Measurements from ENCODE around the gene DEFB121. TPM values are rescaled to one million over a fixed set of nuclear protein-coding genes. Genes with fewer than 3 reads are reported as not detected.

DEFB121 gene
- not detected in 2 replicates for total RNA-seq

- CTCF ChIA-PET = no interaction called here
- ATAC-seq (ENCODE audit: low read depth) = no peak
- intact Hi-C loops (cut with micrococcal nuclease) = no loop called here
- no peak within 1 kb of the TSS for H3K27ac Mint-ChIP-seq
- H3K4me3 Mint-ChIP-seq = no peak within 1 kb of the TSS
- H3K9me3 Mint-ChIP-seq = peaks cover 2% of the 10 kb centered on the region
- no peak for TF ChIP-seq CTCF (IDR thresholded peaks at IDR 0.05)
- H3K4me1 Mint-ChIP-seq = no peaks in the 10 kb centered on the region
- H3K27me3 Mint-ChIP-seq = peaks cover 4% of the 10 kb centered on the region
- no peaks in the 10 kb centered on the region for H3K36me3 Mint-ChIP-seq (ENCODE audit: low read depth)
- POLR2A ChIA-PET = no interaction called here
- no peak for DNase-seq
Observed at GRCh38 chr20:31406115-31406514, at the start of gene DEFB121. Gene DEFB121 (minus strand): TSS chr20:31406215. CDS start chr20:31406152, 63 bp downstream.

- Mint-ChIP-seq H3K27me3 (peaks cover 6% of the 10 kb centered on the region), H3K36me3 (ENCODE audit: low read depth) (no peaks in the 10 kb centered on the region), H3K9me3 (no peaks in the 10 kb centered on the region), H3K4me1 (no peaks in the 10 kb centered on the region), H3K27ac (no peak overlapping the region), H3K4me3 (no peak overlapping the region)
- ATAC-seq (ENCODE audit: low read depth) (no peak), DNase-seq (no peak)
- POLR2A ChIA-PET = no interaction called here
- CTCF ChIA-PET = interaction anchor here (7.3 kb wide), 1 partner anchor 49 kb away, joined by 68 read pairs; no protein-coding TSS in a partner anchor
- TF ChIP-seq CTCF (IDR thresholded peaks at IDR 0.05) = no peak
- intact Hi-C loops (cut with micrococcal nuclease) = no loop called here
Observed at GRCh38 chr20:31454361-31454760, 48.3 kb upstream of the DEFB121 start.

GRCh38 chr20:31452575-31452974 is 46.6 kb upstream of the DEFB121 start:
- POLR2A ChIA-PET = no interaction called here
- H3K4me3 Mint-ChIP-seq = no peak overlapping the region
- H3K4me1 Mint-ChIP-seq = no peaks in the 10 kb centered on the region
- intact Hi-C loops (cut with micrococcal nuclease) = no loop called here
- H3K36me3 Mint-ChIP-seq (ENCODE audit: low read depth) = no peaks in the 10 kb centered on the region
- no peak for ATAC-seq (ENCODE audit: low read depth)
- no peak for DNase-seq
- no peaks in the 10 kb centered on the region for H3K9me3 Mint-ChIP-seq
- TF ChIP-seq CTCF (IDR thresholded peaks at IDR 0.05) = no peak
- H3K27ac Mint-ChIP-seq = no peak overlapping the region
- CTCF ChIA-PET = no interaction called here
- H3K27me3 Mint-ChIP-seq = peaks cover 6% of the 10 kb centered on the region

GRCh38 chr20:31449511-31450414 is 43.7 kb upstream of the DEFB121 start:
- DNase-seq (no peak), ATAC-seq (ENCODE audit: low read depth) (no peak)
- Mint-ChIP-seq H3K36me3 (ENCODE audit: low read depth) (no peaks in the 10 kb centered on the region), H3K27ac (no peak overlapping the region), H3K9me3 (no peaks in the 10 kb centered on the region), H3K4me3 (no peak overlapping the region), H3K4me1 (no peaks in the 10 kb centered on the region), H3K27me3 (peaks cover 5% of the 10 kb centered on the region)
- intact Hi-C loops (cut with micrococcal nuclease) = no loop called here
- ChIA-PET POLR2A (no interaction called here), CTCF (no interaction called here)
- TF ChIP-seq CTCF (IDR thresholded peaks at IDR 0.05) = no peak

- DNase-seq (no peak), ATAC-seq (ENCODE audit: low read depth) (no peak)
- no peaks in the 10 kb centered on the region for H3K36me3 Mint-ChIP-seq (ENCODE audit: low read depth)
- POLR2A ChIA-PET = no interaction called here
- H3K27me3 Mint-ChIP-seq = peaks cover 2% of the 10 kb centered on the region
- no peaks in the 10 kb centered on the region for H3K9me3 Mint-ChIP-seq
- H3K4me1 Mint-ChIP-seq = no peaks in the 10 kb centered on the region
- no peak overlapping the region for H3K4me3 Mint-ChIP-seq
- TF ChIP-seq CTCF (IDR thresholded peaks at IDR 0.05) = no peak
- CTCF ChIA-PET = no interaction called here
- H3K27ac Mint-ChIP-seq = no peak overlapping the region
- intact Hi-C loops (cut with micrococcal nuclease) = no loop called here
Observed at GRCh38 chr20:31446084-31446819, 40.2 kb upstream of the DEFB121 start.

Data from activated B cell treated with CpG ODN at 0.5 μM for 24 hours (primary cell).